HG03025 (cell line): ENCODE data around the gene TNKS1BP1.
"Not testable (repeated sequence)": the region's sequence is repeated elsewhere in the genome, so short reads cannot be mapped to it uniquely, and the experiment has no call there.

Experiments used
- ATAC-seq: cut with Tn5 transposase; IDR thresholded peaks from one replicate; pipeline ENCODE4 v1.9.1; 2021; ENCODE audit warnings: mild to moderate bottlenecking, moderate library complexity; ENCODE audit not compliant: unreplicated experiment, low FRiP score

The TNKS1BP1 gene

DNA sequence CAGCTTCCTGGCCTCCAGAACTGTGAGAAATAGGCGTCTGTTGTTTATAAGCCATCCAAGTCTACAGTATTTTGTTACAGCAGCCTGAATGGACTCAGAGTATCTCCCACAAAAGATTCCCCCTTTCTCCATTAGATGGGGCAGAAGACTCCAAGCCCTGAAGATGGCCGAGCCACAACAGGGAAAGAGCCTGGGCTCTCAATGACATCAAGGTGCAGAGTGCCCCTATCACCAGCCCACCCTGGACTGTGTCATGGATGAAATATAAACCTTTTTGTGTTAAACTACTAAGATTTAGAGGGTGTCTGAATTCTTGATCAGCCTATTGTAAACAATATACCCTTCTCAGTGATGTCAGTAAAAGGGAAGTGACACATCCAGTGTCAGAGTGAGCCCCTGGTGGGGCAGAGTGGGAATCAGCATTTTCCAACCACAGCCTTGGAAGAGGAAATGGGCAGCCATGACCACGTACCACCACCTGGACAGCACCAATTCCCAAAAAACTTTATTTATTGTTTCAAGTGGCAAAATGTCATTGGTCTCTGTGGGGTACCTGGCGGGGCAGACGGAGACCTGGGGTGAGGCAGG is 25.5 kb downstream of the TNKS1BP1 start:
- no peak for ATAC-seq

GRCh38 chr11:57297221-57297620 is 27.5 kb downstream of the TNKS1BP1 start:
- no peak for ATAC-seq

GRCh38 chr11:57296205-57296604 is 28.5 kb downstream of the TNKS1BP1 start:
- not testable (repeated sequence) for ATAC-seq

DNA sequence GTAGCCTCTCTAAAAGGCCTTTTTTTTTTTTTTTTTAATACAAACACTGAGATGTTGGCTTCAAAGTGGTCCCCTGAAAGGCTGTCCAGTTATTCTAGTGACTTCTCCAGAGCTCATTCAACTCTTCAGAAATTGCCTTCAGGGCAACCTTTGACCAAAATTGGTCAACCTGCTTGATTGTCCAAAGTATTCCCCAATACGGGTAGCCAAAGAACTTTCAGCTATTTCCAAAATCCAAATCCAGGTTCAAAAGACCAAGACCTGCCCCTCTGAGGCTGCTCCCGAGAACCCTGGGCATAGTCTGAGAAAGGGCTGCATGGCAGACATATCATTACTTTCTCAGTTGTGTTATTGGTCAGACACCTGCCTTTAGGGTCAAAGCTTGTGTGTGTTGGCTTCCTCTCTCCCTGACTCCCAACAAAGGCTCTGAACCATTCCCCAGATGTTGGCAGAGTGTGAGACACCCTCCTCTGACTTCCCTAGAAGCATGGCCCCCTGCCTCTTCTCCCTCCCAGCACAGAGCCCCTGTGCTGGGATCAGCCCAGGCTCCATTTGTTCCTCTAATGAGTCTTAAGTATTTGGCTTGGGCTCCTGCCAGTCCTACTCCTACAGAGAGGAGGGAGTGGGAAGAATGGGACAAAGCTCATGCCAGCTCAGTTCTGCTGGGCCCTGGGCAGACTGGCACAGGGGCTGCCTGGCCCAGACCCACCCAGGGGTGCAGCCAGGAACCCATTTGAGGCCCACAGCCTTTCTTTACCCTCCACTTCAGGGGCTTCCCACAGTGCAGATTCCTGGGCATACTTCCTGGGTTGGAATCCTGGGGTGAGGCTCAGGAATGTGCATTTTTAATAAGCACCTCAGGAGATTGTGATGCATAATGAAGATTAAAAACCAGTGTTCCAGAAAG is 30.3 kb downstream of the TNKS1BP1 start:
- no peak for ATAC-seq

DNA sequence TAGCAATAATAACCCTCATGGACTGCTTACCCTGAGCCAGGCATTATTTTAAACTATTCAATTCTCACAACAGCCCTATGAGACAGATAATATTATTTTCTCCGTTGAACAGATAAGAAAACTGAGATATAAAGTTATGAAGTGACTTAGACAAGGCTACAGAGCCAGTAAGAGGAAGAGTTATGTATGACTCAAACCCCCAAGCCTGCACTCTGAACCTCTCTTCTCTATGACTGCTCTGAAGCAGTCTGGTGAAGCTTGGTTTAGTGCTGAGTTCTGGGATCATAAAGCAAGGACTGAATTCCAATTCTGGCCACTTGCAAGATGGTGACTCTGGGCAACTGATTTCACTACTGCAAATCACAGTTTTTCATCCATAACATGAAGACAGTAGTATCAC is 34.5 kb downstream of the TNKS1BP1 start:
- ATAC-seq = no peak

GRCh38 chr11:57288771-57289579 is 35.8 kb downstream of the TNKS1BP1 start:
- ATAC-seq = no peak

GRCh38 chr11:57287884-57288283 is 36.9 kb downstream of the TNKS1BP1 start:
- no peak for ATAC-seq

GRCh38 chr11:57283231-57283990 is 41.3 kb downstream of the TNKS1BP1 start:
- no peak for ATAC-seq

DNA sequence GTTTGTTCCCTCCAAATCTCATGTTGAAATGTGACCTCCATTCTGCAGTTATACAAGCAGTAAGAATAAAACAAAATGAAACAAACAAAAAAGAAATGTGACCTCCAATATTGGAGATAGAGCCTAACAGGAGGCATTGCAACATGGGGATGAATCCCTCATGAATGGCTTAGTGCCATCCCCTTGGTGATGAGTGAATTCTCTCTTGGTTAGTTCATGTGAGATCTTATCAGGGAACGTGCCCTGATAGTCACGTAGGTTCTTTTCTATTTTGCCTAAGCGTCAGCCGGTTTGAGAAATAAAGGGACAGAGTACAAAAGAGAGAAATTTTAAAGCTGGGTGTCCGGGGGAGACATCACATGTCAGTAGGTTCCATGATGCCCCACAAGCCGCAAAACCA is 43.2 kb downstream of the TNKS1BP1 start:
- ATAC-seq = not testable (repeated sequence)

DNA sequence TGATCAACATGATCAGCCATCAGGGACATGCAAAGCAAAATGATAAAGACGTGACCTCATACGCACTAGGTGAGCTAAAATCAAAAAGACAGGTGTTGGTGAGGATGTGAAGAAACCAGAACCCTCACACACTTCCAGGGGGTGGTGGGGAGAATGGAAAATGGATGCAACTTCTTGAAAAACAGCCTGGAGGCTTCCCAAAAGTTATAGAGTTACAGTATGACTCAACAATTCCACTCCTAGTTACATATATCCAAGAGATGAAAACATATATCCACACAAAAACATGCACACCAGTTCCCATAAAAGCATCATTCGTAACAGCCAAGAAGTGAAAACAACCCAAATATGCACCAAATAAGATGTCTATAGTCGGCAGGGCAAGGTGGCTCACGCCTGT is 45.6 kb downstream of the TNKS1BP1 start:
- ATAC-seq = no peak

DNA sequence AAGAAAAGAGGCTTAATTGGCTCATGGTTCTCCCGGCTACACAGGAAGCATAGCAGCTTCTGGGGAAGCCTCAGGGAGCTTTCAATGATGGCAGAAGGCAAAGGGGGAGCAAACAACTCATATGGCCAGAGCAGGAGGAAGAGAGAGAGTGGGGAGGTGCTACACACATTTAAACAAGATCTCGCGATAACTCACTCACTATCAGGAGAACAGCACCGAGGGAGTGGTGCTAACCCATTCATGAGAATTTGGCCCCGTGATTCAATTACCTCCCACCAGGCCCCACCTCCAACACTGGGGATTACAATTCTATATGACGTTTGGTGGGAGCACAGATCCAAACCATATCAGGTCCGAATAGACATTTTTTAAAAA is 46.0 kb downstream of the TNKS1BP1 start:
- ATAC-seq = no peak

DNA sequence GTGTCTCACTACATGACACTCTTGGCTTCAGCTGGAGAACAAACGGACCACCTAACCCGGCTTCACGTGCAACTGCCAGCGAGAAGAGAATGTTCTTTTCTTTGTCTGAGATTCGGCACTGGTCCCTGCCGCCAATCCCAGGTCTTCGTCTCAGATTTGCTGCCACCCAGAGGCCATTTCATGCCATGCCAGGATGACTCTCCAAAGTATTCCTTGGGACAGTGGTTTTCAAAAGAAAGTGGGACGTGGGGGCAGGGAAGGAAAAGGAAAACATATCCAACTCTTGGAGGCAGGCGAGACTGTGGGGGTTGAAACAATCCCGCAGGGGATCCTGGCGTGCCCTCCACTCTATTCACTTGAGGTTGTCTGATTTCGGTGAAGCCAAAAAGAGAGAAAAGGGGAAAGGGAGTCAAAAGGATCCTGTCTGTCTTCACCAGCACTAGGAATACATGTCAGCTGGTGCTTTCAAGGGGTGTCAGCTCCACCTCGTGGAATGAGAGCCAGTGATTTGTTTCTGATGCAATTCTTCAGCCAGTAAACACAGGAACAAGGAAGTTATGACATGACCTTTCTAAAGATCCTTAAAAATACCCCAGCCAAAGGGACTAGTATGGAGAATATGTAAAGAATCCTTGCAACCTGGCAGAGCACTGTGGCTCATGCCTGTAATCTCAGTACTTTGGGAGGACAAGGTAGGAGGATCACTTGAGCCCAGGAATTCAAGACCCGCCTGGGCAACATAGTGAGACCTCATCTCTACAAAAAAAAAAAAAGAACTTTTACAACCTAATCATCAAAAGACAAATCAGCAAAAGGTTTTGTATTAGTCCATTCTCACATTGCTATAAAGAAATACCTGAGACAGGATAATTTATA is 46.7 kb downstream of the TNKS1BP1 start:
- ATAC-seq = no peak

GRCh38 chr11:57276971-57277675 is 47.6 kb downstream of the TNKS1BP1 start:
- no peak for ATAC-seq

- ATAC-seq = no peak
These were observed 48.4 kb downstream of the TNKS1BP1 start for GRCh38 chr11:57276169-57276970.

DNA sequence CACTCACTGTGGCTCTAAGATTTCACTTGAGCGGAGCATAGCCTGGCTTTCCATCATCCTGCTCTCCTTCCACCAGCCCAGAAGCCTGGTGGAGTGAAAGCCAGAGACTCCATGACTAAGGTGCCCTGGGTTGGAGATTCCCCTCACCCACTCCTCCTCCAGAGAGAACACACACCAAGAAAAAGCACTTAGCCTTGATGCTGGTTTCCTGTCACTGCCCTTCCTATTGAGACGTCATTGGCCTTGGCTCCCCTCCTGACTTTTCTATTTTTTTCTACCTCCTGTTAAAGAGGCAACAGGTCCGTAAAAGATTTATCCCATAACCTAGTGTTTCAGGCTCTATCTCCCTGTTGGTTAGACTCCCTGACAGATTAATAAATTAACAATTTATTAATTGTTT is 49.2 kb downstream of the TNKS1BP1 start:
- no peak for ATAC-seq

DNA sequence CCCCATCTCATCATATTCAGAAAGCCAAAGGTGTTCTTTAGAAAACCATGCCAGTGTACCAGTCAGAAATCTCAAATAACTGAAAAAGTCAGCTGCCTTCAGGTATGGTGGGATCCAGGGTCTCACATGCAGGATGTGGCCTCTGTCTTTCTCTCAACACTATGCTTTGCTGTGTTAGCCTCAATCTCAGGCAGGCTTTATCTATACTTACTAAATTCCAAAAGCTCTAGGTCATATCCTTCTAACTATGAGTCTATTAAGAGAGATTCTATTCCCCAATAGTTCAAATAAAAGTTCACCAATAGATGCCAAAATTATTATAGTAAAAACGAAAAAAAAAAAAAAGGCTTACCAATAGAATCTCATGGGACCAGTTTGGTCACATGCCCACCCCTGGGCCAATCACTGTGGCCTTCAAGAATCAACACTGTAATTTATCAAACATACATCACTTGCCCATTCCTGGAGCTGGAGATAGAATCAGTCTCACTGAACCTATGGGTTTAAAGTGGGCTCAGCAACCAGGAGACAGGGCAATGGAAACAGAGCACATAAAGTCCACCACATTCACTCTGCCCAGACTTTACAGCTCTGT is 49.8 kb downstream of the TNKS1BP1 start:
- no peak for ATAC-seq

GRCh38 chr11:57273448-57274058 is 51.2 kb downstream of the TNKS1BP1 start:
- no peak for ATAC-seq
